MM.1S (cell line): ENCODE results near the gene RTN4RL1.
"Not testable (repeated sequence)": the region's sequence is repeated elsewhere in the genome, so short reads cannot be mapped to it uniquely, and the experiment has no call there.

Experiments used
- DNase-seq: peaks from one replicate; pipeline ENCODE4 v3.0.0-alpha.2; 2015
- H2AFZ ChIP-seq: fragments of 300-600 bp; sonication (generic); 2 replicates; pipeline ENCODE4 v1.6.0; 2016; ENCODE audit warnings: antibody characterized with exemption, low read length
- H3F3A ChIP-seq: fragments of 300-600 bp; sonication (generic); 2 replicates; pipeline ENCODE4 v1.6.1; 2016; ENCODE audit warnings: mild to moderate bottlenecking, antibody characterized with exemption, low read length, moderate library complexity, mixed read lengths; ENCODE audit not compliant: insufficient read depth
- H3K27ac ChIP-seq: fragments of 300-600 bp; sonication (generic); 2 replicates; pipeline ENCODE4 v1.5.1; 2016; ENCODE audit warnings: mild to moderate bottlenecking, low read length
- H3K27me3 ChIP-seq: fragments of 300-600 bp; sonication (generic); replicated peaks from 2 replicates; pipeline ENCODE4 v1.6.0; 2016; ENCODE audit warnings: low read length; ENCODE audit not compliant: insufficient read depth
- H3K36me3 ChIP-seq: fragments of 300-600 bp; sonication (generic); replicated peaks from 2 replicates; pipeline ENCODE4 v1.6.1; 2016; ENCODE audit warnings: mild to moderate bottlenecking, low read length, mixed read lengths; ENCODE audit not compliant: insufficient read depth
- H3K4me1 ChIP-seq: fragments of 300-600 bp; sonication (generic); 2 replicates; pipeline ENCODE4 v1.6.1; 2016; ENCODE audit warnings: low read length, mixed read lengths
- H3K4me2 ChIP-seq: fragments of 300-600 bp; sonication (generic); 2 replicates; pipeline ENCODE4 v1.6.0; 2016; ENCODE audit warnings: low read depth, low read length
- H3K4me3 ChIP-seq: fragments of 300-600 bp; sonication (generic); 2 replicates; pipeline ENCODE4 v1.5.1; 2016; ENCODE audit warnings: low read length, mixed read lengths
- H3K79me2 ChIP-seq: fragments of 300-600 bp; sonication (generic); 2 replicates; pipeline ENCODE4 v1.6.1; 2016; ENCODE audit warnings: mixed run types, low read length, mixed read lengths
- H3K9ac ChIP-seq: fragments of 300-600 bp; sonication (generic); 2 replicates; pipeline ENCODE4 v1.6.1; 2016; ENCODE audit warnings: low read length, mixed read lengths
- H3K9me2 ChIP-seq: fragments of 300-600 bp; sonication (generic); replicated peaks from 2 replicates; pipeline ENCODE4 v1.6.1; 2016; ENCODE audit warnings: mild to moderate bottlenecking, low read length, mixed read lengths; ENCODE audit not compliant: insufficient read depth
- H3K9me3 ChIP-seq: fragments of 300-600 bp; sonication (generic); replicated peaks from 2 replicates; pipeline ENCODE4 v1.6.1; 2016; ENCODE audit warnings: mild to moderate bottlenecking, low read length, mixed read lengths; ENCODE audit not compliant: insufficient read depth
- H4K20me1 ChIP-seq: fragments of 300-600 bp; sonication (generic); 2 replicates; pipeline ENCODE4 v1.6.1; 2016; ENCODE audit warnings: mild to moderate bottlenecking, low read length, moderate library complexity, mixed read lengths; ENCODE audit not compliant: insufficient read depth
- EZH2 ChIP-seq: fragments of 300-600 bp; sonication (generic); optimal IDR thresholded peaks from 2 replicates; pipeline ENCODE3; 2017; ENCODE audit warnings: low read depth, mild to moderate bottlenecking, antibody characterized with exemption, low read length, mixed read lengths
- EZH2phosphoT487 ChIP-seq: fragments of 300-600 bp; sonication (generic); IDR thresholded peaks from 2 replicates; pipeline ENCODE4 v1.6.1; 2018; ENCODE audit warnings: antibody characterized with exemption, low read length
- TF ChIP-seq, protein P1 (sequence below): fragments of 300-600 bp; sonication (generic); IDR thresholded peaks from 2 replicates; pipeline ENCODE4 v1.5.1; 2016; ENCODE audit warnings: antibody characterized with exemption, low read length, mixed read lengths

Gene RTN4RL1

DNA sequence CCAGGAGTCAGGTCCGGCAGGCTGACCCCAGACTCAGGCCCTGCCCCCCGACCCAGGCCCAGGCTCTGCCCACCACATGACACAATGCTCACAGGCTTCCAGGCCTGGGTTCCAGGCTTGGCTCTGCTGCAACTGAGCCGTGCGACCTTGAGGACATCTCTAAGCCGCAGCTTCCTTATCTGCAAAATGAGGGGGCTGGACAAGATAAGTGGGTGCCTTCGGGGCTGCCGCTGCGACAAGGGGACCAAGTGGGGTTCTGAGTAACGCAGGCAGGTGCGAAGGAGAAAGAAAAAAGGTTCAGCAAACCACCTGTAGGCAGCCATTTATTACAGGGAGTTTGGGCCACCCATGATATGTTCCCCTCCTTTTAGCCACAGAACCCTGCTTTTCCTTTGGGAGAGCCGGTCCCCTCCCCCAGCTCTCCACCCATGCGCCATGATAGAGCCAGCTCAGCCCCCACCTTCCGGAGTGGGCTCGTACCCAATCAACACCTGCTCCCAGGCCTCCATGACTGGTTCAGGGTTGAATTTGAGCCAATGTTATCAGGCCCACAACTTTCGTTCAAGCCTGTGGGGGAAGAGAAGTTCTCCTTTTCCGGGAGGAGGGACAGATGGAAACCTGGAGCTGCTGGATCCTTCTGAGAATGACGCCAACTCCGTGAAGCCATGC is 38.2 kb downstream of the RTN4RL1 start:
- H3K9ac ChIP-seq: no peak overlapping the region
- H2AFZ ChIP-seq: no peak overlapping the region
- H3K9me2 ChIP-seq: no peaks in the 10 kb centered on the region
- no peaks in the 10 kb centered on the region for H4K20me1 ChIP-seq
- no peaks in the 10 kb centered on the region for H3K4me1 ChIP-seq
- H3K27me3 ChIP-seq: peaks cover 95% of the 10 kb centered on the region
- no peak for DNase-seq
- H3K4me3 ChIP-seq: no peak overlapping the region
- H3K36me3 ChIP-seq: no peaks in the 10 kb centered on the region
- no peaks in the 10 kb centered on the region for H3K79me2 ChIP-seq
- H3K4me2 ChIP-seq: no peak overlapping the region
- no peaks in the 10 kb centered on the region for H3F3A ChIP-seq
- TF ChIP-seq EZH2 (no peak), EZH2phosphoT487 (no peak)
- TF ChIP-seq, protein P1, sequence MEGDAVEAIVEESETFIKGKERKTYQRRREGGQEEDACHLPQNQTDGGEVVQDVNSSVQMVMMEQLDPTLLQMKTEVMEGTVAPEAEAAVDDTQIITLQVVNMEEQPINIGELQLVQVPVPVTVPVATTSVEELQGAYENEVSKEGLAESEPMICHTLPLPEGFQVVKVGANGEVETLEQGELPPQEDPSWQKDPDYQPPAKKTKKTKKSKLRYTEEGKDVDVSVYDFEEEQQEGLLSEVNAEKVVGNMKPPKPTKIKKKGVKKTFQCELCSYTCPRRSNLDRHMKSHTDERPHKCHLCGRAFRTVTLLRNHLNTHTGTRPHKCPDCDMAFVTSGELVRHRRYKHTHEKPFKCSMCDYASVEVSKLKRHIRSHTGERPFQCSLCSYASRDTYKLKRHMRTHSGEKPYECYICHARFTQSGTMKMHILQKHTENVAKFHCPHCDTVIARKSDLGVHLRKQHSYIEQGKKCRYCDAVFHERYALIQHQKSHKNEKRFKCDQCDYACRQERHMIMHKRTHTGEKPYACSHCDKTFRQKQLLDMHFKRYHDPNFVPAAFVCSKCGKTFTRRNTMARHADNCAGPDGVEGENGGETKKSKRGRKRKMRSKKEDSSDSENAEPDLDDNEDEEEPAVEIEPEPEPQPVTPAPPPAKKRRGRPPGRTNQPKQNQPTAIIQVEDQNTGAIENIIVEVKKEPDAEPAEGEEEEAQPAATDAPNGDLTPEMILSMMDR: no peak
- H3K9me3 ChIP-seq: no peaks in the 10 kb centered on the region
- no peak overlapping the region for H3K27ac ChIP-seq

DNA sequence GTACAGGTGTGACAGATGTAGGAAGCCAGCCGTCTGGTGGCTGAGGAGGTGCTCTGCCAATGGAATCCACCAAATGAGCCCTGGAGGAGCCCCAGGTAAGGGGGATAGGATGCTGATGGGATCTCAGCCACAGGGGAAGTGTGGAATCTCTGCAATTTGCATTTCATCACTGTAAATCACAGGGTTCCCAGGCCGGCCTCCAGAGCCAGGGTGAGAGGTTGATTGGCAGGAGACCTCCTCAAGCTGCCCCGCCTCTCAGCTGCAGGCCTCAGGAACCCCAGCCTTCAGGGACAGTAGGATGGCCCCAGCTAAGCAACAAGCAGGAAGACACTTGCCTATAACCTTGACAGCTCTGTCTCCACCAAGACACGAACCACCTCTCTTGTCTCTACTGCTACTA is 39.4 kb downstream of the RTN4RL1 start:
- DNase-seq: no peak

DNA sequence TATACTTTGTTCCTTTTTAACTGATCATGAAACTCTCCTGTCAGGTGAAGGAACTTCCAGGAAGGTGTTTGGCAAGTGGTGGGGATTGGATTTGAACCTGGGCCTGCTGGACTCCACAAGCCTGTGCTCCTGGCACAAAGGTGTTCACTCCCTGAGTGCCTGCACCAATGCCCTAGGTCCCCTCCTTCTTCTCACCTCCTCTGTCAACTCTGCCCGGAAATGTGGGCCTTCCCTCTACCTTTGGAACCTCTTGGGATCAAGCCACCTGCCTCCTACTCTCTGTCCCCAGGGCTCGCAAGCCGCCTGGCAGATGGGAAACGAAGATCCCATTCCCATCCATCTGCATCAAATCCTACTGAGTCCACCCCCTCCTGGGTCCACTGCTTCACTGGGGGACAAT is 40.0 kb downstream of the RTN4RL1 start:
- Histone ChIP-seq H3K36me3 (no peaks in the 10 kb centered on the region), H3K4me1 (no peaks in the 10 kb centered on the region), H4K20me1 (no peaks in the 10 kb centered on the region), H3K9me2 (no peaks in the 10 kb centered on the region), H3K9me3 (no peaks in the 10 kb centered on the region), H3K27ac (no peak overlapping the region), H3K79me2 (no peaks in the 10 kb centered on the region), H3K4me2 (no peak overlapping the region), H2AFZ (no peak overlapping the region), H3K4me3 (no peak overlapping the region), H3K9ac (no peak overlapping the region), H3K27me3 (peaks cover 93% of the 10 kb centered on the region), H3F3A (no peaks in the 10 kb centered on the region)
- DNase-seq: no peak
- TF ChIP-seq EZH2 (no peak), EZH2phosphoT487 (no peak)
- TF ChIP-seq, protein P1: no peak

More for the DNA sequence above, 39.4 kb downstream of the RTN4RL1 start:
- Histone ChIP-seq H3K4me2 (no peak overlapping the region), H3K4me3 (no peak overlapping the region), H4K20me1 (no peaks in the 10 kb centered on the region), H3K27ac (no peak overlapping the region), H3K9me3 (no peaks in the 10 kb centered on the region), H3K27me3 (peaks cover 95% of the 10 kb centered on the region), H3K9me2 (no peaks in the 10 kb centered on the region), H3F3A (no peaks in the 10 kb centered on the region), H3K9ac (no peak overlapping the region), H3K36me3 (no peaks in the 10 kb centered on the region), H3K4me1 (no peaks in the 10 kb centered on the region), H3K79me2 (no peaks in the 10 kb centered on the region), H2AFZ (no peak overlapping the region)
- TF ChIP-seq EZH2phosphoT487 (no peak), EZH2 (no peak)
- TF ChIP-seq, protein P1: no peak

DNA sequence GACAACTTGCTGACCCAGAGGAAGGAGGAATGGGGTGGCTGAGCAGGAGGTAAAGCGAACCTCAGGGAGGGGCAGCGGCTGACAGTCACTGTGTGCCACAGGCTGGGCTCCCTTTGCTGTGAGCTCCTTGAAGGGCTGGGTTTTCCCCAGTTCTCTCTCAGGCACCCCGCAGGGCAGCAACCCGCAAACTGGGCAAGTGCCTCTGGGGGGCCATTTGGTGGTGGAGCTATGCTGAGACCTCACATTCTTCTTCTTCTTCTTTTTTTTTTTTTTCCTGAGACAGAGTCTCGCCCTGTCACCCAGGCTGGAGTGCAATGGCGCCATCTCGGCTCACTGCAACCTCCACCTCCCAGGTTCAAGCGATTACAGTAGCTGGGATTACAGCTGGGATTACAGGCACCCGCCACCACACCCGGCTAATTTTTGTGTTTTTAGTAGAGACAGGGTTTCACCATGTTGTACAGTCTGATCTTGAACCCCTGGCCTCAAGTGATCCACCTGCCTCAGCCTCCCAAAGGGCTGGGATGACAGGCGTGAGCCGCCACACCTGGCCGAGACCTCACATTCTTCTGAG is 42.3 kb downstream of the RTN4RL1 start:
- H3K9me3 ChIP-seq, H3K4me3 ChIP-seq, H3K79me2 ChIP-seq, H3K4me2 ChIP-seq, H2AFZ ChIP-seq, DNase-seq, H4K20me1 ChIP-seq, H3K27ac ChIP-seq, H3K4me1 ChIP-seq, H3F3A ChIP-seq, H3K9ac ChIP-seq, H3K9me2 ChIP-seq, H3K36me3 ChIP-seq: not testable (repeated sequence)
- H3K27me3 ChIP-seq: peaks cover 94% of the 10 kb centered on the region
